NT2/D1 (cell line): ENCODE results near the gene KCNIP1.

Experiments
- SUZ12 ChIP-seq: IDR thresholded peaks from 2 replicates; pipeline ENCODE4 v1.6.1; 2011; ENCODE audit not compliant: insufficient read length, insufficient read depth; ENCODE audit errors: extremely low read depth
- ZNF274 ChIP-seq: IDR thresholded peaks from 2 replicates; pipeline ENCODE4 v1.6.1; 2011; ENCODE audit warnings: mild to moderate bottlenecking, low read depth, low read length

DNA sequence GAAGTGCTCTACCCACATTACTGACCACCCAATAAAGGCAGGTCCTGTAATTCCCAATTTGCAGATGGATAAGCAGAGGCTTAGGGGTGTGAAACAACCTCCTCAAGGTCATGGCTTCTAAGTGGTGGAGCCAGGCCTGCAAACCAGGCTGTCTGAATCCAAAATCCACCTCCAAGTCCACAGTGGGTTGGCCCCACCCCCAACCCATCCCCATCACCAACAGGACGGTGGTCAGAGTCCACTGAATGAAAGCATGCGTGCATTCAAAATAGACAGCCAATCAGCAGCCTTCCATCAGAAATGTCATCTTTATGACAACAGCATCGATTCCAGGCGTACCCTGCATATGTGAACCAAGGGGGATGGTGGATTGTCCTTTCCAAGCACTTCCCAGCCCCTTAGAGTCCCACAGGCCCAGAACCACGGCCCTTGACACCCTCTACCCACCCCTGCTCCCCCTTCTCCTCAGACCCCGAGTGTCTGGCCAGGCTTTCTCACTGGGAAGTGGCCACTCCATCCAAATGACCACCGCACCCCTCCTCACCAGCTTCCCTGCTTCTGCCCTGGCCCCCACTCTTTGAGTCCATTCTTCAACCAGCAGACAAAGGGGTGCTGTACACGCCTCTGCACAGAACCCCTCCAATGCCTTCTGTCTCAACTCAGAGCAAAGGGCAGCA is 133.1 kb downstream of the KCNIP1 start:
- TF ChIP-seq SUZ12 (no peak), ZNF274 (no peak)
